ENCODE data around the gene SLC16A8.
A peak's percentile ranks its signal among the peaks of the same experiment; 100 is the strongest.
"Not testable (repeated sequence)": the region's sequence is repeated elsewhere in the genome, so short reads cannot be mapped to it uniquely, and the experiment has no call there.

Gene SLC16A8, protein sequence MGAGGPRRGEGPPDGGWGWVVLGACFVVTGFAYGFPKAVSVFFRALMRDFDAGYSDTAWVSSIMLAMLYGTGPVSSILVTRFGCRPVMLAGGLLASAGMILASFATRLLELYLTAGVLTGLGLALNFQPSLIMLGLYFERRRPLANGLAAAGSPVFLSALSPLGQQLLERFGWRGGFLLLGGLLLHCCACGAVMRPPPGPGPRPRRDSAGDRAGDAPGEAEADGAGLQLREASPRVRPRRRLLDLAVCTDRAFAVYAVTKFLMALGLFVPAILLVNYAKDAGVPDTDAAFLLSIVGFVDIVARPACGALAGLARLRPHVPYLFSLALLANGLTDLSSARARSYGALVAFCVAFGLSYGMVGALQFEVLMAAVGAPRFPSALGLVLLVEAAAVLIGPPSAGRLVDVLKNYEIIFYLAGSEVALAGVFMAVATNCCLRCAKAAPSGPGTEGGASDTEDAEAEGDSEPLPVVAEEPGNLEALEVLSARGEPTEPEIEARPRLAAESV

DNA sequence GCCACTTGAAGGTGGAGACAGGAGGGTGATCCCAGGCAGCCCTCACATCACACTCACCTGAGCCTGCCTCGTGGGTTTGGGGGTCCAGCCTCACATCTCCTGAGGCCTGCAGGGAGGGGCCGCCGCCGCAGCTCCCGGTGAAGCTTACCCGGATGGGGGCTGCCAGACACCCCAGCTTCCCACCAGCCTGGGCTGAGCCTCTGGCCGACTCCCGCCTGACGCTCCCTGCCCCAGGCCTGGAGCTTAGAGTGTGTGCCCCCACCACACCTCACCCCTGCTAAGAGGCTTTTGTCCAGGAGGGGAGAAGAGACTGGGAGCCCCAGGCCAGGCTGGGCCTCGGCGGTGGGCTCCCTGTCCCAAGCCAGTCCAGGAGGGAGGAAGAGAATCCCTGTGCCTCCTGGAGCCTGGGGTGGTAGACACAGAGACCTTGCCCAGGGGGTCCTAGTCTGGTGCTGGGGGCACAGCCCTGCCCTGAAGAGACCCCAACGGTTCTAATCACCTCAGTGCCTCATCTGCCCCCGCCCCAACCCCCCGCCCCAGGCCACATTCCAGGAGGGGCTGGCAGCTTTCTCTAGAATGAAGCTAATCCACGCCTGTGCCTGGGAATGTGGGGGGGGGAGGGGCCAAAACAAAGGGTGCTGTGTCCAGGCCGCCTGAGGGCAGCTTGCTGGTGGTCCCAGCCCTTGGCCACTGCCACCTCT, at the start of gene SLC16A8:
Gene SLC16A8, minus strand, starts transcription at position 254 of the 701 bp plus-strand sequence. CDS start 1,311 bp downstream, outside the sequence.
- DNase-seq (ENCODE audit: low read depth): no peak

DNA sequence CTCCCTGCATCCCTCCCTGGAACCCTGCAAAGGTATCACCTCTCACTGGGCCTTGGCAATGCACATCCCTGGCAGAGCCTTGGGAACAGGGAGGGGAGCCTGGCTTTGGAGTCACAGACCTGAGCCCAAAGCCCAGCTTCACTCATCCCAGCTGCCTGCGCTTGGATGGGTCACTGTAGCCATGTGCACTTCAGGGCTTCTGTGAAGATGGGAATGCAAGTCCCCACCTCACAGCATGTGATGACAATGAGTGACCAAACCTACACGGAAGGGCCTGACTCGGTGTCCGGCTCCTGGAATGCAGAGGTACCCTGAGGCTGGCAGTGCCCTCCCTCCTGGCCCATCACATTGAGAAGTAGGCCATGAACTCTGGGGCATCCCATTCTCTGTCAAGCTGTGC, 49.3 kb upstream of the SLC16A8 start:
- DNase-seq (ENCODE audit: low read depth): no peak

DNA sequence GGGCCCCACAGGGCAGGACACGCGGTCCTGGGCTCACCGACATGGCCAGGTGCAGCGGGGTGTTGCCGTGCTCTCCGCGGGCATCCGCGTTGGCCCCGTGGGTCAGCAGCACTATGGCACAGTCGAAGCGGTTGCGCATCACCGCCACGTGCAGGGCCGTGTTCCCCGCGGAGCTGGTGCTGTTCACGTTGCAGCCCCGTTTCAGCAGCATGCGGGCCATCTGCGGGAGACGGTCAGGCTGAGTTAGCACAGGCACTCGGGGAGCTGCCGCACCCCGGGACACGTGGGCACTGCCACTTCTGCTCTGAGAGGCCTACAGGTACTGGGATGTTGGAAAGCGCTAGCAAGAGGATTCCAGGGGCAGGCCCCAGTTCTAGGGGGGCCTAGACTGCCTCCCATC, 48.8 kb upstream of the SLC16A8 start:
- DNase-seq (ENCODE audit: low read depth): no peak

DNA sequence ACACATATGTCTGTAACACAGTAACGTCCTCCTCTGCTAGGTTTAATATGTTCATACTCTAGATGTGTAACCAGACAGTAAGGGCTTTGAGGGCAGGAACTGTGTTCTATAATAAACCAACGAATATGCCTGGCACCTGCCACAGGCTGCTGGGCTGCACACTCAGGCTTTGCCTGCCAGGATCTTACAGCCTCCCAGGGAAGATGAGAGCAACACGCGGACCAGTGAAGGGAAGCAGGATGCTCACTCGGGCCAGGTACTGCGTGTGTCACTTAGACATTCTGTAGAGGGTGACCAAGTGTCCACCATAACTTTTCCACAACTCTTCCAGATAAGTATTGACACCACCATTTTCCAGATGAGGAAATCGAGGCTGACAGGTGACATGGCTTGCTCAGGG, 48.2 kb upstream of the SLC16A8 start:
- no peak for DNase-seq (ENCODE audit: low read depth)

DNA sequence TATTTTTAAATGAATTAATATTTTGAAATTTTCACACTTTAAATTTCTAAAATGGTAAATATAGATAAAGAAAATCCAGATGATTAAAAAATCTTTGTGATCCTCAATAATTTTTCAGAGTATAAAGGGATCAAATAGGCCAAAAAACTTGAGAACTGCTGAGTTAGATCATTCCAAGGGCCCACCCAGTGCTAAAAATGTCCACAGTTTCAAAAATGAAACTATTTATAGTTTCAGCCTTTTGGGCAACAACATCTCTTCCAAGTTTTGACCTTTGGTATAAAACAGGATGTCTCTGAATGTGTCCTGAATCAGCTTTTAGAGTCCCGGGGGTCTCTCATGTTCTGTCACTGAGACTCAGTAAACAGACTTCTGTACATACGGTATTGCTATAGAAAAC, 47.4 kb upstream of the SLC16A8 start:
- no peak for DNase-seq (ENCODE audit: low read depth)

DNA sequence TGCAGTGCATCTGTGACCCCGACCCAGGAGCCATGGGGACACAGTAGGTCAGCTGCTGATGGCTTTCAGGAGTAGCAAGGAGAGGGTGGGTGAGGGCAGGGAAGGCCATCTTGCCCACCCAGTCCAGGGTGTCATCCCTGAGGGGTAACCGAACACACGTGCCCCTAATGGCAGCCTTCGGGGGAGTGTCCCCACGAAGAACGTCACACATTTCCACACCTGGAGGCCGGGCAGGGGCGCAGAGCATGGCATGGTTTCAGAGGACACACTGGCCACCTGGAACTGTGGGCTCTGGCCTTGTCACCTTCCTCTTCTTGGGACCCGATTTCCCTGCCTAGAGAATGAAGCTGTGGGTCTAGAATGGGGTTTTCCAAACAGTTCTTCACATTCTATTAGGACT, 45.9 kb upstream of the SLC16A8 start:
- DNase-seq (ENCODE audit: low read depth): no peak

DNA sequence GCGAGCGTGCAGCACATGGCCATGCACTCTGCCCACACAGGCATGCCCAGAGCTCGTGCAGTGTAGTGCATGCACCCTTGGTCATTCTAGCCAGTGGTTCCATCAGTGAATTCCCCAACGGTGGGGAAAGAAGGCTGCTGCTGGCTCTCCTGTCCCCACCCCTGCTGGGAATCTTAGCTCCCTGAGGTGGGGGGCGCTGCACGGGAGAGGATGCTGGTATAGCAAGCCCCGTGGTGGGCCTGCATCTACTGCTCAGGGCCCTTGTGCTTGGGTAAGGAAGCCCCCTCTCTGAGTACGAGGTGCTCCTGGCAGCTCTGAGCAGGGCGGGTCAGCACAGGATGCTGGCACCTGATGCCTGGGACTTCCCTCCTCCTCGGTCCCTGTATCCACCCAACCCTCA, 45.0 kb upstream of the SLC16A8 start:
- DNase-seq (ENCODE audit: low read depth): no peak

DNA sequence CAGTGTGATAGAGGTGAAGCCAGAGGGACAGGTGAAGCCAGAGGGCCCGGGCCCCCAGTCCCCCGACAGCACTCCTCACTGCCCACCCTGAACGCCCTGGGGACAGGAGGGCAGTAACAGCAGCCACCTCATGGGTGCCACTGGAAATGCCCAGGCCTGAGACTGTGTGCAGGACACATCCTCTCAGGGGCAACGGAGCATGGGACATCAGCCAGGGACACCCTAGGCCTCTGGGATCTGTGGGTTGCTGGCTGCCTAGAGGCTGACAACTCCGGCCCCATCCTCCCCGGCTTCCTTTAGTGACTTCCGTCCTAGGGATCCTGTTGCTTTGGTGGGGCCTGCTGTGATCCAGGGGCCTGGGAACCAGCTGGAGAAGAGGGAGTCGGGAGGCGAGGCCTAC, 43.9 kb upstream of the SLC16A8 start:
- DNase-seq (ENCODE audit: low read depth): no peak

DNA sequence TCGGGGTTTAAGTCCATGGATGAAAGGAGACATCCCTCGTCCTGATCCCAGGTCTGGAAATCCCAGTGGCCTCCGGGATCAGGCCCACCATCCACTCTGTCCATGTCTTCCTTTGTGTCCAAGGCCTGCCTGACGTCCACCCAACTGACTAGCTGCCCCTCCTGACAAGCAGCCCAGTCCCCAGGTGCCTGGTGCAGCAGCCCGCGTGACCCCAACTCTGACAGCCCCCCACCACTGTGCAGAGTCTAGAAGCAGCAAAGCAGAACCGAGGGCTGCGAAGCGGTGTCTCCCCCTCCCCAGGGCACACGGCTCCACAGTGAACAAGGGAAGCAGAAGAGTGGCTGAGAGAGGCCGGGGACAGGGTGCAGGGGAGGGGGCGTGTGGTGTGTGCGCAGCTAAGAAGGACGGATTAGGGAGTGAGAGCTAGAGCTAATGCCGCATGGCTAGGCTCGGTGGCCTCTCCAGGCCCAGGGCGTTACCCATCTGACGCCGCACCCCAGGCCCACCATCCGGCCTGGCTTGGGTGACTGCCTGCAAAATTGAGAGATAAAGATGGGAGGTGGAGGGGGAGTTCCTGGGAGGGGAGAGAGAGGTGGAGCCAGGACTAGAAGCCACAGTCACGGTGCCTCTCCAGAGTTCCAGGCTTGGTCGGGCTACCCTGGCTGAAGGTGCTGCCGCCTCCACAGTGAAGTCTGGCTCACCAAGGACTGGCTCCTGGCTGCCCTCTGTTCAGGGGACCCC, 43.1 kb upstream of the SLC16A8 start:
- no peak for DNase-seq (ENCODE audit: low read depth)

DNA sequence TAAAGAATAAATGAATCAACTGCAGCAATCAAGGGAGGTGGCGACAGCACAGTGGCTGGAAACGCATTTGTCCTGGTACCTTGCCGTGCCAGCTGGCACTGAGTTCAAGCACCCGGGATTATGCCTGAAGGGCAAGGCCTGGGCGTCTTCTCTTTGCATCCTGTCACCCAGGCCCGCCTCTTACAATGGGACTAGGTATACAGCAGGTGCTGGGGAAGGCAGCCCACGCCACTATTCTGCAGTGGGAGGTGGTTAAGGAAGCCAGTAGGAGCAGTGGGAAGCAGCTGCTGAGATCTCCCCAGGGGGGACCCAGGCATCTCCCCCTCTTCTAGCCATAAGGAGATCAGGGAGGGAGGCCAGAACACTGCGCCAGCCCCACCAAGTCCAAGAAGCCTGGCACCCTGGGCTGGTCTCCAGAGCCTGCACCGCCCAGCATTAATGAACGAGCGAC, 41.8 kb upstream of the SLC16A8 start:
- no peak for DNase-seq (ENCODE audit: low read depth)

DNA sequence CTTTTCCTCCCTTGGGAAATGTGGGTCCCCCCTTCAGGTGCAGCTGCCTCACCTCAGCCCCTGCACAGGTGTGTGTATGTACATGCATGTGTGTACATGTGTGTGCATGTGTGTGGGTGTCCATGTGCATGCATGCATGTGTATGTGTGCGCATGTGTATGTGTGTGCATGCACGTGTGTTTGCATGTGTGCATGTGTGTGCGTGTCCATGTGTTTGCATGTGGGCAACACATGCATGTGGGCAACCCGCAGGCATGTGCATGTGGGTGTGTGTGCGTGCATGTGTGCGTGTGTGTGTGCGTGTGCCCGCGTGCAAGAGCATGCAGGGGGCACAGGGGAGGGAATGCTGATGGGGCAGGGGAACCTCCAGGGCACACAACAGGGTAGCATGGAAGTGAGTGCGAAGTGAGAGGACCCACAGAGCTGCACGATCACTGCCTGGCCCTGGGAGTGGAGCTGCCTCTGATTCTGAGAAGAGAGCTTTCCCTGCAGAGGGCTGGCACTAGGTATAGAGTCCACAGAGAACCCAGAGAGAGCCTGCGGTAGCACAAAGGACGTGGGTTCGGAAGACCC, 41.1 kb upstream of the SLC16A8 start:
- DNase-seq (ENCODE audit: low read depth): no peak

DNA sequence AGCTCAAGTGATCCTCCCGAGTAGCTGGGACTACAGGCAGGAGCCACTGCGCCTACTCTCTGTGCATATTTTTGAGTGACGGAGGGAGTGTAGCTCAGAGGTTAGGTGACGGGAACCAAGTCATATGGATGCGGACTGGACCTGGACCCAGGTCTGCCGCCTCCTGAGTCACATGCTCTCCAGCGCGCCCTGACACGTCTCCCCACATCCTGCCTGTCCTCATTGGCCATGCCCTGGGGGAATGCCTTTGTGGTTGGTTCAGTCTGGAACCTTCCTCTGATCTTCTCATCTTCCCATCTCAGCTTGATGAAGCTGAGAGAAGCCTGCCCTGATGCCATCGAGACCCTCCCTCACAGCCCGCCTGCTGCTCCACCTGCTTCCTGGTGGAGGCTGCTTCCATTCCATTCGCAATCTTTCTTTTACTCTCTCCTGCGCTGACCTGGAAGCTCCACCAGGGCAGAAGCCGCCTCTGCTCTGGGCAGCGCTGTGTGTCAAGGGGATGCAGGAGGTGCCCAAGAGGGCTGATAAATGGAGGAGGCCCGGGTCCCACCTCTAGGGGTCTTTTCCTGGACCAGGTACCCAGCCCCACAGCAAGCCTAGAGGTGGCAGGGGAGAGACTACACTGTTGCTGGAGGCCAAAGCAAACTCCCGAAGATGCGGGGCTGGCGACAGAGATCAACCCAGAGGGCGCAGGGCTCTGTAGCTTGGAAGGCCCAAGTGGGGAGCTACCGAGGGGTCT, 40.4 kb upstream of the SLC16A8 start:
- no peak for DNase-seq (ENCODE audit: low read depth)

DNA sequence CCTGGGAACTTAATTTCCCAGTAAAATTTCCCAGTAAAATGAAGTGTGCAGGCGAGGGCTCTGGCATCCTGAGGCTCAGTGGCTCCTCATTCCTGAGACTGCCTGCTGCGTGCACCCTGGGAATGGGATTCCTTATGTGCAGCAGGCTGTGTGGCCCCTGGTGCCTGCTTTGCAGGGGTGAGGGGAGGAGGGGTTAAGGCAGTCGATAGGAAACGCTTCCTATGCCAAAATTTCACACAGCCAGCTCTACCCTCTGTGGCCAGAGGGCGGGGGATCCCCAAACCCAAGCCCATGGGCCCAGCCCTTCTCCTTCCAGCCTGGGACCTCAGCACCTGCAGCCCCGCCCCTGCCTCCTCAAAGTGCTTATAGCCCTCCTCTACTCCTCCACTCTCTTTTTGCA, 38.6 kb upstream of the SLC16A8 start:
- DNase-seq (ENCODE audit: low read depth): no peak

DNA sequence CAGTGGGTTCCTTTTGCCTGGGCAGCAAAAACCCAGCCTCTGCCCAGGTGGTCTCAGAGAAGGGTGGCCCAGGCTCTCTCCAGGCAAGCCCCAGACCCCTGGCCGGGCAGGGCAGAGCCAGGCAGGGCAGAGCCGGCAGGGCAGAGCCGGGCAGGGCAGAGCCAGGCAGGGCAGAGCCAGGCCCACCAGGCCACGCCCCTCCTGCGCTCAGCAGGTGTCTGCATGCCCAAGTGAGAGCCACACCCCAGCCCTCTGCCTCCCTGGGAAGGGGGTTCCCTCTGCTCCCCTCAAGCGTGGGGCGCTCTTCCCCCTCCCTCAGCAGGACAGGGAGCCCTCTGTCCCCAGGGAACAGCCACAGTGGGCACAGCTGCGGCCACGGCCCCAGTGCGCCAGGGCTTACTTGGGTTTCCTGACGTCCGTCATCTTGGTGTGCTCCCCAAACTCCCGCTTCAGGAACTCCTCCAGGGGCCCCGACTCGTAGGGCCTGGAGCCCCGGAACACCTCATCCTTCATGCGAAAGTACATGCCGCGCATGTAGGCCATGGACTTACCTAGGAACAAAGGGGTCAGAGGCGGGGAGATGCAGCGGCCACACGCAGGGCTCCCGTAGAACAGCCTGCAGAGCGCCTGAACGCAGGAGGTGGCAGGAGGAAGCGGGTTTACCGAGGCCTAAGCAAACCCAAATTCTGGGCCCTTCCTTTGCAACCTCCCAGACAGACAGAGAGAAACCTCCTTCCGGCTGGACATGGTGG, 36.6 kb upstream of the SLC16A8 start:
- DNase-seq (ENCODE audit: low read depth): no peak

DNA sequence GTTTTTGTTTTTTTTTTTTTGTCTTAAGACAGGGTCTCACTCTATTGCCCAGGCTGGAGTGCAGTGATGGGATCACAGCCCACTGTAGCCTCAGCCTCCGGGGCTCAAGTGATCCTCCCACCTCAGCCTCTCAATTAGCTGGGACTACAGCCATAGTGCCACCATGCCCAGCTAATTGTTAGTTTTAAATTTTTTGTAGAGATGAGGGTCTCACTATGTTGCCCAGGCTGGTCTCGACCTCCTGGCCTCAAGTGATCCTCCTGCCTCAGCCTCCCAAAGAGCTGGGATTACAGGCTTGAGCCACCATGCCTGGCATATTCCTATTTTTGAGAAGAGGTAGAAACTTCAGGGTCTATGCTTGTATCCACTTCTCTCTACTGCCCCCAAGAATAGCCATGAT, 34.8 kb upstream of the SLC16A8 start:
- DNase-seq (ENCODE audit: low read depth): not testable (repeated sequence)

DNA sequence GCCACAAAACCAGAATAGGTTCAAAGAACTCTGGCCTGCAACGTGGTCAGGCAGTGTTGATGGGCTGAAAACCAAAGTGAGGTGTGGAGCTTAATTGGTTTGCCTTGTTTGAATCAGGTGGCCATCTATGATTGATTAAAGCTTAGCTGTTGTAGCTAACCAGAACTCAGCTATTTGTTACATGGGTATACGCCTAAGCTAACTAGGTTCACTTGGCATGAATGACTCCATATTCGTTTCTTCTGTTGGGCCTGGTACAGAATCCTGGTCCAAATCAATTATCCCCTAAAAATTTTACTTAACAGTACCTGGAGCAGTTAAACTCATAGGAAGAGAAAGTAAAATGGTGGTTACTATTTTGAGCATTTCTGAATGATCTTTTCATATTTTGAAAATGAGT, 34.2 kb upstream of the SLC16A8 start:
- no peak for DNase-seq (ENCODE audit: low read depth)

DNA sequence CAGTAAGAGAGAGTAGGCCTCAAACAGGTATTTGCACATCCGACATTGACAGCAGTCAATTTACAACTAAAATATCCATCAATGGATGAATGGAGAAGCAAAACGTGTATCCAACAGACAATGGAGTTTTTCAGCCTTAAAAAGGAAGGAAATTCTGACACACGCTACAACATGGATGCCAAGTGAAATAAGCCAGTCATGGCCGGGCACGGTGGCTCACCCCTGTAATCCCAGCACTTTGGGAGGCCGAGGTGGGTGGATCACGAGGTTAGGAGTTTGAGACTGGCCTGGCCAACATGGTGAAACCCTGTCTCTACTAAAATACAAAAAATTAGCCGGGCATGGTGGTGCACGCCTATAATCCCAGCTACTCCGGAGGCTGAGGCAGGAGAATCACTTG, 33.6 kb upstream of the SLC16A8 start:
- not testable (repeated sequence) for DNase-seq (ENCODE audit: low read depth)

DNA sequence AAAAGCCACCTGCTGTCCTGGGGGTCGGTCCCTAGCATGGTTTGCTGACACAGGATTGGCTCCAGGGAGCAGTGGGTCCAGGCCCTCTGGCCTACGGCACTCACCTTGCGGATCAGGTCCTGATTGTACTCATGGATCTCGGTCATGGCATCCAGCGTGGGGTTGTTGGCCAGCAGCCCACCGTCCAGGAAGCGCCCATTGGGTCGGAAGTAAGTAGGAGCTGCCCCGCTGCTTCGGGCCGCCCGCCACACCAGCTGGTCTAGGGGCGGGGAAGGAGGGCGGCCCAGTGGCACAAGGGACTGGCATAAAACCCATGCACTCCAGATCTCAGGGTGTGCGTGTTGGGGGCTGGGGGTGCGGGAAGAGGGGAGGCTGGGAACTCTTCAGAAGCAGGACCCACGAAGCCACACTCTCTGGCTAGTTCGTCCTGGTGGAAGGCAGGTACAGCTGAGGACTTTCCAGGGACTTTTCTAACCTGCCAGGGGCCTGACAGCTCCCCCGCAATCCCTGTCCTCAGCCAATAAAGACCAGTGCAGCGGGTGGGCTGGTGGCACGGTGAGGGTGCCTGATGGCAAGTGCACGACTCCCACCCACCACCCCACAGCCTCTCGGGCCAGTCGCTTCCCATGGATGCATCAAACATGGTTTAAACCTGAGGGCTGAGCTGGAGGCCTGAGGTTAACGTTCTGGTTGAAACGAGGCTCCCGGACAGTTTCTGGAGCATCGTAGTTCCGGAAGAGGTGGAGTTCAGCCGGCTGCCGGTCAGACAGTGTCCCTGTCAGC, 31.6 kb upstream of the SLC16A8 start:
- DNase-seq (ENCODE audit: low read depth): no peak

DNA sequence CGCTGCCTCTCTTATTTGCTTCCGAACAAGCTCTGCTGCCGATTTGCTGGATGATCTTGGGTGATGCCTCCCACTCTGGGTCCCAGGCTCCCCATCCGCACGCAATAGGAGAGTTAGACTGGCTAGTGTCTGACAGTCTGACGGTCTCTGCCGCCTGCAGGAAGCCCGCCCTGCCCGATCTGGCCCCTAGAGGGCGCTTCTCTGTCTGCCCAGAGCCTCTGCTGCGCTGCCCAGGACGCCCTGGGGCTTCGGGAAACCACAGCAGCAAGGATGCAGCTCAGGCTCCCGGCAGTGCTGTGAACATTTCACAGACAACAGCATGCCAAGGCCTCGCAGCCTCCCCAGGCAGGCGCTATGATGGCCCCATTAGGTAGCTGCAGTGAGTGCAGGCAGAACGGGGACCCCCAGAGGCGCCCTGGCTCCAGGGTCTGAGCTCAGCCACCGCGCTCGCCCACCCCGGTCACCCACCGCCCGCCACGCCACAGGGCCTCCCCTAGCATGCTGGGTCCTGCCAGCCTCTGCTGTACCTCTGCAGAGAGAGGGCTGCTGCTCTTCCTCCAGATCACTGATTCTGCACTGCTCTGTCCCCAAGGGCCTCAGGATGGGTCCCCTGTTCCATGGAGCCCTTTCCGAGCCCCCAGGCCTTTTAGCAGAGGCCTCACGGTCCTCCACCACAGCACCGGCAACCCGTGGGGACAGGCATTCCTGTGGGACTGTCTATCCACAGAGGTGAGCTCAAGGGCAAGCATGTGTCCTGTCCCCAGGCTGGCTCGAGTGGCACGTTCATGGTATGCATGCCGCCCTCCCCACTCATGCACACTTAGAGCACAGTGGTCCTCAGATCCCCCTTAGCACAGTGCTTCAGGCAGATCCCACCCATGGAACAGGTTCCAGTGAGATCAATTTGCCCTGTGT, 30.8 kb upstream of the SLC16A8 start:
- DNase-seq (ENCODE audit: low read depth): peak; percentile 73

Measured in stimulated activated CD8-positive, alpha-beta memory T cell treated with anti-CD3 and anti-CD28 coated beads, Interleukin-15, amount 100 ng/mL, for 24 hours (primary cell).